DMS53 (cell line): ENCODE data around the gene CARM1.
A peak's percentile ranks its signal among the peaks of the same experiment; 100 is the strongest.
"Not testable (repeated sequence)": the region's sequence is repeated elsewhere in the genome, so short reads cannot be mapped to it uniquely, and the experiment has no call there.

Source experiments
- DNase-seq: peaks from one replicate; lab custom pipeline; 2025; lab: John Stamatoyannopoulos, UW

Gene CARM1

DNA sequence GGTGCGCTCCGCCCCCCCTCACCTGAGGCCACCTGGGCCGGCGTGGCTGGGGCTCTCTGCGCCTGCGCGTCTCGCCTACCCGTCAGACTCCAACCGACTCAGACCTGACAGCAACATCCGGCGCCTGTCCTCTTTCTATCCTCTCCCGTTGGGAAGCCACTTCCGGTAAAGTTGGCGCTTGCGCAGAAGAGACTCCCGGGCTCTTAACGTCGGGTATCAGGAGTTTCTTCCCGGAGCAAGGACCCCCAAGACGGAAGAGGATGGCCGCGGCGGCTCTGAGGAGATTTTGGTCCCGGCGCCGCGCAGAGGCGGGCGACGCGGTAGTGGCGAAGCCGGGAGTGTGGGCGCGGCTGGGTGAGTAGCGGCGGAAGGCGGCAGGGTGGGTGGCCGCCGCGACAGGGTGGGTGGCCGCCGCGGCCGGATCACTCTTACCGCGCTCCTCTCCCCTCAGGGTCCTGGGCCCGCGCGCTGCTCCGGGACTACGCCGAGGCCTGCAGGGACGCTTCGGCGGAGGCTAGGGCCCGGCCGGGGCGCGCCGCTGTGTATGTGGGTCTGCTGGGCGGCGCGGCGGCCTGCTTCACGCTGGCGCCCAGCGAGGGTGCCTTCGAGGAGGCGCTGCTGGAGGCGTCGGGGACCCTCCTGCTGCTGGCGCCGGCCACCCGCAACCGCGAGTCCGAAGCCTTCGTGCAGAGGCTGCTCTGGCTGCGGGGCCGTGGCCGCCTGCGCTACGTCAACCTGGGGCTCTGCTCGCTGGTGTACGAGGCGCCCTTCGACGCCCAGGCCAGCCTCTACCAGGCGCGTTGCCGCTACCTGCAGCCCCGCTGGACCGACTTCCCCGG lies 57.4 kb downstream of the CARM1 start, which contains the start of the genes TIMM29 and YIPF2:
TIMM29 (plus strand) TSS at position 249 of the 839 bp plus-strand sequence; CDS start at position 261, 12 bp downstream.
YIPF2 (minus strand) TSS at position 77 of the 839 bp plus-strand sequence. CDS start 229 bp downstream, outside the sequence.
- DNase-seq: peak; percentile 97

GRCh38 chr19:10929402-10929794 lies 58.0 kb downstream of the CARM1 start:
- DNase-seq: peak; percentile 45

GRCh38 chr19:10935371-10936059 lies 64.2 kb downstream of the CARM1 start:
- DNase-seq: no peak

- DNase-seq: peak; percentile 89
Observed at GRCh38 chr19:10936661-10937084, 65.3 kb downstream of the CARM1 start.

DNA sequence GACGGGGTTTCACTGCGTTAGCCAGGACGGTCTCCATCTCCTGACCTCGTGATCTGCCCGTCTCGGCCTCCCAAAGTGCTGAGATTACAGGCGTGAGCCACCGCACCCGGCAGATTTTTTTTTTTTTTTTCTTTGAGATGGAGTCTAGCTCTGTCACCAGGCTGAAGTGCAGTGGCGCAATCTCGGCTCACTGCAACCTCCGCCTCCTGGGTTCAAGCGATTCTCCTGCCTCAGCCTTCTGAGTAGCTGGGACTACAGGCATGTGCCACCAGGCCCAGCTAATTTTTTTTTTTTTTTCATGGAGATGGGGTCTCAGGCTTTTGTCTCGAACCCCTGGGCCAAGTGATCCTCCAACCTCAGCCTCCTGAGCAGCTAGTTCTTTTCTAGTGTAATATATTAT lies 70.3 kb downstream of the CARM1 start:
- DNase-seq: peak; percentile 51

DNA sequence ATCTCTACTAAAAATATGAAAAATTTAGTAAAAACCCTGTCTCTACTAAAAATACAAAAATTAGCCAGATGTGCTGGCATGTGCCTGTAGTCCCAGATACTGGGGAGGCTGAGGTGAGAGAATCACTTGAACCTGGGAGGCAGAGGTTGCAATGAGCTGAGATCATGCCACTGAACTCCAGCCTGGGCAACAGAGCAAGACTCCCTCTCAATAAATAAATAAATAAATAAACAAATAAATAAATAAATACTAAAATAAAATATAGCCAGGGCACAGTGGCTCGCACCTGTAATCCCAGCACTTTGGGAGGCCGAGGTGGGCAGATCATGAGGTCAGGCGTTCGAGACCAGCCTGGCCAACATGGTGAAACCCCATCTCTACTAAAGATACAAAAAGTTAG lies 72.1 kb downstream of the CARM1 start:
- DNase-seq: not testable (repeated sequence)

DNA sequence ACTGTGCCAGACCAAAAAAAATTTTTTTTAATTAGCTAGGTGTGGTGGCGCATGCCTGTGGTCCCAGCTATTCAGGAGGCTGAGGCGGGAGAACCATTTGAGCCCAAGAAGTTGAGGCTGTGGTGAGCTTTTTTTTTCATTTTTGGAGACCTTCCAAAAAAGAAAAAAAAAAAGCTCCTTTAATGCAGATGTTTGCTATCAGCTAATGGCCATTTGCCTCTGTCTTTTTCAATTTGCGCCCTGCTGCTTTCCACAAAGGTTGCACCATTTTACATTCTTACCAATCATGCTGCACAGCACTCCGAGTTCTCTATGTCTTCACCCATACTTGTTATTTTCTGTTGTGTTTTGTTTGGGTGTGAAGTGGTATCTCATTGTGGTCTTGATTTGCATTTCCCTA lies 73.9 kb downstream of the CARM1 start:
- DNase-seq: no peak

DNA sequence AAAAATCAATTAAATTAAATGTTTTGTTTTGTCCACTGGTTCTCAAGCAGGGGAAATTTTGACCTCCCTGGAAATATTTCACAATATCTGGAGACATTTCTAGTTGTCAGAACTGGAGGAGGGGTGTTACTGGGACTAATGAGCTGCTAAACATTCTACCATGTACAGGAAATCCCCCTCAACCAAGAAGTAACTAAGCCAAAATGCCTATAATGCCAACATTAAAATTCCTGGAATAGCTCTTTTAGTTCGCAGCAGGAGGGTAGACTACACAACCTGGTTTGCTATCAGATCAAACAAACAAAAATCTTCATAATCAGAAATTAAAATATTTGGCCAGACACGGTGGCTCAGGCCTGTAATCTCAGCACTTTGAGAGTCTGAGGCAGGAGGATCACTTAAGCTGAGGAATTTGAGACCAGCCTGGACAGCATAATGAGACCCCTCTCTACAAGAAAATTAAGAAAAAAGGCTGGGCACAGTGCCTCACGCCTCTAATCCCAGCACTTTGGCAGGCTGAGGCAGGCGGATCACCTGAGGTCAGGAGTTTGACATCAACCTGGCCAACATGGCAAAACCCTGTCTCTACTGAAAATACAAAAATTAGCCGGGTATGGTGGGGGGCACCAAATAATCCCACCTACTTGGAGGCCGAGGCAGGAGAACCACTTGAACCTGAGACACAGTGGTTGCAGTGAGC lies 75.8 kb downstream of the CARM1 start:
- no peak for DNase-seq

DNA sequence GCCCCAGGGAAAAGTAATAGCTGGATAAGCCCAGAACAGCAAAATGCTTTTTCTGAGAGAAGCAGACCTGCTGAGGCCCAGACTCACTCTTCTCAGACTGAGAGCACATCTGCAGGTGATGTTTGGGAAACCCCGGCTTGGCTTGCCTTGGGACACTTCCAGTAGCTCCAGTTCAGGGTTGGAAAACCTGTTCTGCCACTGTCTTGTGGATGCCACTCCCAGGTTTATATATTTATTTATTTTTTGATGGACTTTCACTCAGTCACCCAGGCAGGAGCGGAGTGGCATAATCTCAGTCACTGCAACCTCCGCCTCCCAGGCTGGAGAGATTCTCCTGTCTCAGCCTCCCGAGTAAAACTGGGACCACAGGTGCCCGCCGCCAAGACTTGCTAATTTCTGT lies 81.5 kb downstream of the CARM1 start:
- peak; percentile 92 for DNase-seq

GRCh38 chr19:10959277-10959968 lies 88.1 kb downstream of the CARM1 start:
- not testable (repeated sequence) for DNase-seq

- DNase-seq: peak; percentile 97
Observed at GRCh38 chr19:10960314-10961072, 89.1 kb downstream of the CARM1 start, which contains the start of gene SMARCA4. SMARCA4 (plus strand) TSS chr19:10961030; CDS start chr19:10984152, 23,122 bp downstream.

DNA sequence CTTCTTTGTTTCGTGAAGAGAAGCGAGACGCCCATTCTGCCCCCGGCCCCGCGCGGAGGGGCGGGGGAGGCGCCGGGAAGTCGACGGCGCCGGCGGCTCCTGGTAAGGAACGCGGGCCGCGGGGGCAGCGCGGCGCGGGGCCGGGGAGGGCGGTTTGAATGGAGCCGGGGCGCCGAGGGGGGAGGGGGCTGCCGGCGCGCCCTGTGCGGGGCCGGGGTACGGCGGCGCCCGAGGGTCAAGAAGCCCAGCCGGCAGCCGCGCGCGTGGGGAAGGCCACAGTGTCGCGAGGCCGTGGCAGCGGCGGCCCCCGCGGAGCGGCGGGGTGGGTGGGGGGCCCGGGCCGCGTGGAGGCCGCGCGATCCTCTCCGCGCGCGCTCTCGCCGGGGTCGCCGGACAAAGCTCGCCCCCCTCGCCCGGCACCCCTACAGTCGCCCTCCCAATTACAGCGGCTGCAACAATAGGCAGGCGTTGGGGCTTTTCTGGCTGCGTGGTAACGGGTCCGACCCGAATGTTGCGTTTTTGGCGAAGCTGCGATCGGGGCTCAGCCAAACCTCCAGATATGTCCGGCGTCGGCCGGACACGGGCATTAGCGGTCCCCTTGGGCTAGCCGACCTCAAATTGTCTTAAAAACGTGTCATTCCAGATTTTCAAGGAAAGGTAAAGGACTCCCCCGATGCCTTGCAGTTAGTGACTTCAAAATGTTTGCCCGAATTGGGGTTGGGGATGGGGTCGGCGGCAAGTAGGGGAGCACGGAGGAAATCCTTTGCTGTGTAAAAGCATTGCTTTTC lies 89.9 kb downstream of the CARM1 start:
- DNase-seq: peak; percentile 64

DNA sequence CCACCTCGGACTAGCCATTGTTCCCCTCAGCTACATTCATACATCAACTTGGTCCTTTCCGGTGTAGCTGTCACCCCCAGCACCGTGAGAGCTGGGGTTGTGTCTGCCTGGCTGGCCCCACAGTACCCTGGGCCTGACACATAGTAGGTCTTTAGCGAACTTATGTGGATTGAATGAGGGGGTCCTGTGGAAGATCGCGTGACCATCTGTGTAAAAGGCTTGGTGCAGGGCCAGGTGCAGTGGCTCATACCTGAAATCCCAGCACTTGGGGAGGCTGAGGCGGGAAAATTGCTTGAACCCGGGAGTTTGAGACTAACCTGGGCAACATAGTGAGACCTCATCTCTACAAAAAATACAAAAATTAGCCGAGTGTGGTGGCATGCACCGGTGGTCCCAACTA lies 91.5 kb downstream of the CARM1 start:
- DNase-seq: no peak

GRCh38 chr19:10963865-10964264 lies 92.5 kb downstream of the CARM1 start:
- no peak for DNase-seq

DNA sequence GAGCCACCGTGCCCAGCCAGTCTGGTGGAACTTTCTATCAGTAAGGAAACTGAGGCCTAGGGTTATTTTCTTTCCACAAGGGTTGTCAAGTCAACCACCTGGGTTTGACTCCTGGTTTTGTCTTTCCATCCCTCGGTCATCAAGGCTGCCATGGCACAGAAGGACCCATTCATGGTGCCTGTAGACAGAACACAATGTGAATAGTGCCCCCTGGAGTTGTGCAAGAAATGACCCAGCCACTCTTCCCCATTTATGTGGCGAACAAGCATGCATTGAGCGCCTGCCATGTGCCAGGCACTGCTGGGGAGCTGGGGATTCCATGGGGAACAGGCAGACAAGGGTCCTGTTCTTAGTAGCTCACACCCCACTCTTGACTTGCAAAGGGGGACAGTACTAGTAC lies 93.5 kb downstream of the CARM1 start:
- DNase-seq: no peak

- DNase-seq: no peak
Observed at GRCh38 chr19:10965398-10965797, 94.0 kb downstream of the CARM1 start.

DNA sequence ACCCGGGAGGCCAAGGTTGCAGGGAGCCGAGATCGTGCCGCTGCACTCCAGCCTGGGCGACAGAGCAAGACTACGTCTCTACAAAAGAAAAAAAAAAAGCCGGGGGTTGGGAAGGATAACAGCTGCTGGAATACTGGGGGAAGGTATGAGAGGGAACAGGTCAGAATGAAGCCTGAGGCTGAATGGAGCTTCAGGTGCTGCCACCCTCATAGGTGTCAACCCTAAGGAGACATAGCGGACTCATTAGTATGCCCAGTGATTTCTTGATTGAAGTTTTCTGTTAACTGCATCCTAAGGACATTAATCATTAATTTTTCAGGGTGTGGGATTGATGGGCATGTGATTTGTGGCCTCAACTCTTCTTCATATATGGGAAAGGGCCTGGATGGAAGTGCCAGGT lies 95.5 kb downstream of the CARM1 start:
- DNase-seq: no peak

- DNase-seq: peak; percentile 47
Observed at GRCh38 chr19:10968527-10969135, 97.3 kb downstream of the CARM1 start.

GRCh38 chr19:10971107-10971726 lies 99.9 kb downstream of the CARM1 start:
- no peak for DNase-seq
